G401 (cell line): ENCODE measurements around the gene UBXN1. TPM values are rescaled to one million over a fixed set of nuclear protein-coding genes. Genes with fewer than 3 reads are reported as not detected.

Experiments
- DNase-seq: peaks from one replicate; pipeline ENCODE4 v3.0.0-alpha.2; 2015; ENCODE audit warnings: low spot score
- in situ Hi-C: cut with HindIII; loops from 2 replicates; pipeline ENCODE4 v1.10.0; 2016; ENCODE audit warnings: low sequenced_read_pairs, mixed read lengths
- total RNA-seq: library from RNA; depleted of rRNA; stranded (reverse); fragments of >200 nt; shearing (Covaris generic); gene quantifications from 2 replicates; pipeline ENCODE4 v1.2.3, GENCODE V29; 2014; rRNA removed

Gene UBXN1
- total RNA-seq = 139 and 203 TPM in 2 replicates

DNA sequence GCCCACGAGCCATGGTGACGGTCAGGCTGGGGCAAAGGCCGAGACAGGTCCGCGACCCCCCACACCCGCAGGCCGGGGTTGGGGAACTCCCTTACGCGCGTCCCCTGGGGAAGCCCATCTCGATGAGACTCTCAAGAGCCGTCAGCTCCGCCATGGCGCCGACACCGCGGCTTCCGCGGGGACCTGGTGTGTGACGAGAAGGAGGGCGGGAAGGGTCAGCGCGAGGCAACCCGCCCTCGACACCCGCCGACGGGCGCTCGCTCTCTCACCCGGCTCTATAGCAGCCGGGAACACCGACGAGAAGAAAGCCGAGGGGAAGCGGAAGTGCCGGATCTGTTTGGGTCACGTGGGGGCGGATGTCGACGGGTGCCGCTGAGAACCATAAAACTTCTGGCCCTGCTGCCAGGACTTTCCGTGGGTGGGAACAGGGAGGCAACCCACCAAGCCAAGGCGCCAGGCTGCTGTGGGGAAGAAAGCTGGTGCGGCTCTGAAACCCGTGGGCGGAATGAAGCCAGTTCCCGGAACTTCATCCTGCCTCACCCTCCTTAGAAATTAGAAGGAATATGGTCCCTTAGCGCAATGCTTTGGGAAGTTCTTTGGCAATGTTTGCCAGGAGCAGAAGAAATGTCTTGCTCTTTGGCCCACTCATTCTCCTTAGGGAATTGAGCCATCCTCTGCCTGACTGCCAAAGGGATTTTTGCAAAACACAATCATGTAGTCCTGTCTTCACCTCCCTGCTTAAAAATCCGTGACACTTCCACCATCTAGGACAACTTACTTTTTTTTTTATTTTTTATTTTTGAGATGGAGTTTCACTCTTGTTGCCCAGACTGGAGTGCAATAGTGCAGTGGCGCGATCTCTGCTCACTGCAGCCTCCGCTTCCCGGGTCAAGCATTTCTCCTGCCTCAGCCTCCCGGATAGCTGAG lies at the start of gene UBXN1:
TSS of gene UBXN1 (minus strand) at position 304 of the 927 bp plus-strand sequence. CDS start at position 154, 150 bp downstream.
- DNase-seq = peak; percentile 89
- in situ Hi-C loops = no loop called here

DNA sequence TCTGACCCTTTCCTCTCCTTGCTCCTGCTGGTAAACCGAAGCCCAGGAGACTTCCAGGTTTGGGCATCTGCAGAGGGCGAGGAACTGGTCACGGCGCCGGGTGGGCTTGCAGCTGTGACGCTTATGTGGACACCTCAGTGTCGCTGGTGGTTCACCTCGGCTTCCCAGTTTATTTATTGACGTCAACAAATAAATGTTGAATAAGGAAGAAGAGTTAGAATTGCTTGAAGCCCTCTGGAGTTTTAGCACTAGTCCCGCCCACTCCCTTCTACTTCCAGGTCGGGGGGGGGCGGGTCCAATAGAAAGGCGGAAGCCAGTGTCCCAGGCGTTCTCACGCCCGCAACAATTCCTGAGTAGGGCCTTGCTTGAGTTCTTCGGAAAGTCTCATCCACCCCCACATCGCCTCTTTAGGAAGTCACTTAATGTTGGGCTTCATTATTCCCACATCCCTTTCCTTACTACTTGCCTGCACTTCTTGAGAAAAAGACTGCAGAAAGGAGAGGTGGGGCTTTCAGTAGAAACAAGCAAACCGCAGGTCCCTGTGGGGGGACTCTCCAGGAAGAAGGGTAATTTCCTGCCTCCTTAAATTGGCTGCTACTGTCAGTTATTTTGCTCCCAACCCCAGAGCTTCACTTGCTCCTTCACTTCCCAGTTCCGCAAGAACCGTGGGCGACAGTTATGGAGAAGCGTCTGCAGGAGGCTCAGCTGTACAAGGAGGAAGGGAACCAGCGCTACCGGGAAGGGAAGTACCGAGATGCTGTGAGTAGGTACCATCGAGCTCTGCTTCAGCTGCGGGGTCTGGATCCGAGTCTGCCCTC lies 49.5 kb upstream of the UBXN1 start, which contains the start of gene TTC9C:
TSS of gene TTC9C (plus strand) at position 316 of the 818 bp plus-strand sequence. CDS start at position 679, 363 bp downstream.
- in situ Hi-C loops = no loop called here
- peak; percentile 94 for DNase-seq

GRCh38 chr11:62727872-62728170 lies 48.9 kb upstream of the UBXN1 start:
- in situ Hi-C loops = no loop called here
- DNase-seq = peak; percentile 97

DNA sequence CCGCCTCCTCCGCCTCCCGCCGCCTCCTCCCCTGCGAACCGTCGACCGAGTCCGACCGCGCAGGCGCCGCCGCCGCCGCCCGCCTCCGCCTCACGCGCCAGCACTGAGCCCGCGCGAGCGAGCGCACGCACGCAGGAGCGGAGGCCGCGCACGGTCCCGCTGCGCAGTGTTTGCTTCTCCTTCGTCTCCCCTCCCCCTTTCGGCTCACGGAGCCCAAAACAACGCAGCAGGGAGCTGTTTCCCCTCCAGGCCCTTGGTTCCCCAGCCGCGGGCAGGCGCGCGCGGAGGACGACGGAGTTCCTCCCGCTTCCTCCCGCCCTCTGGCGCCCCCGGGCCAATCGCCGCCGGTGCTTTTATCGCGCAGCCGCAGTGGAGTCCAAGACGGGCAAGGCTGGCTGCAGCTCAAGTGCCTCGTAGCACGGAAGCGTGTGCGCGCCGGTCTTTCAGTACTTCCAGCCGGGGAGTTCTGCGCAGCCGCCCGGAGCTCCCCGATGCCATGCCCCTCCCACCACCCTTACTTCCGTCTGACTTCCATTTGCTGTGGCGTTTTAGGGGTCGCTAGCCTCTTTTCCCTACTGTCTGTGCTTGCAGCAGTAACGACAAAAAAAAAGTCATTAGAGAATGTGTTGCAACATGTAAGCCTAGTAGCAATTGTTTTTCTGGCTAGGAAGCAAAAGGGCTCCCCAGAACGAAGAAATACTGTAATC lies 48.4 kb upstream of the UBXN1 start, which contains the start of gene HNRNPUL2:
TSS of gene HNRNPUL2 (minus strand) at position 293 of the 707 bp plus-strand sequence. CDS start 301 bp downstream, outside the sequence.
- DNase-seq = peak; percentile 98
- in situ Hi-C loops = no loop called here

- in situ Hi-C loops = no loop called here
- DNase-seq = peak; percentile 32
Measured at GRCh38 chr11:62726915-62727164, 48.0 kb upstream of the UBXN1 start.

GRCh38 chr11:62726156-62726914 lies 47.5 kb upstream of the UBXN1 start:
- in situ Hi-C loops = no loop called here
- no peak for DNase-seq

DNA sequence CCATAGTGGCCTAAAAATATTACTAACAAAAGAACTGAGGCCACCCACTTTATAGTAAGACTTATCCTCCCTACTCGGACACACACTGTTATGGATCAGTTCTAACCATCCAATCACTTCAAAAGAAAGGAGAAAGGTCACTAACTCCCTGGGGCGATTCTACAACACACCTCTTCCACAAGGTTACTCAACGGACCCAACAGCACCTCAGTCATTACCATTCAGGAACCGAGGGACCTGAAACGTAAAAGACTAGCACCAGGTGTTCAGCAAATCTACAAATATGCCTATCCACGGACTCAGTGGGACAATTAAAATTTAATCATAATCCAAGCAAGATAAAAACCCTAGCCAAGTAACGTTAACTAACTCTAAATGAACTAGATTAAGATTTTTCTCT lies 46.8 kb upstream of the UBXN1 start:
- in situ Hi-C loops = no loop called here

DNA sequence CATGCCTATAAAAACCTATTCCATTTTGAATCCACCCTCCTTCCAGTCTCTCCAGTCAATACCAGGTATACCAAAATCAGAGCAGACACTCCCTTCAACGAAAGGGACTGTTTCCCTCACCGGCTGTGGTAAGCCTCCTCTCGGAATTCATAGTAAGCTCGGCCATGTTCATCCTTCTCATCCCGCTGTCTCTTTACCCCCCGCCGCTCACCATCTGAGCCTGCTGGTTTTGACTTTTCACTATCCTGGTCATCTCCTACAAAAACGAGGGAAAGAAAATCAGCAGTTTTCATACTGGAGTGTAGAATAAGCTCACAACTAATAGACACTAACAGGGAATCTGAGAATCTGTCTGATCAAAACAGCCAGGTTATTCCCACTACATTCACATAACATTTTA lies 45.3 kb upstream of the UBXN1 start:
- peak; percentile 77 for DNase-seq
- in situ Hi-C loops = no loop called here

More for the DNA sequence above, 46.8 kb upstream of the UBXN1 start:
- no peak for DNase-seq

- no peak for DNase-seq
- in situ Hi-C loops = no loop called here
Measured at GRCh38 chr11:62721994-62722393, 43.1 kb upstream of the UBXN1 start.

- no peak for DNase-seq
- in situ Hi-C loops = no loop called here
Measured at GRCh38 chr11:62719302-62719978, 40.6 kb upstream of the UBXN1 start.

DNA sequence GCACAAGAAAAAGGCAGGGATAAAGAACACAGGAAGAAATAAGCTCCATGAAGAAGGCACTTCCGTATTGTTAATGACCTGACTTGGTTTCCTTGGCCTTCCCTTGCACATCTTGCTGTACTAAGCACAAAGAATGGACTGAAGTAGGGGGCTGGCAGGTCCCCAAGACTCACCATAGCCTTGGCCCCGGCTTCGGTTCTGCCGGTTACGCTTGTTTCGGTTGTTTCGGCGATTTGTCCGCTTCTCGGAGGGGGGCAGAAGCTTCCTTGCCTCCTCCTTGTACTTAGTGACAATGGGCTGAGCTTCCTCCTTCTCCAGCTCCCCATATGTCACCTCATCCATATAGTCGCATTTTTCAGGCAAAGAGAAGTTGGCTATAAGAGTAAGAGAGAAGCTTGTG lies 37.9 kb upstream of the UBXN1 start:
- no peak for DNase-seq
- in situ Hi-C loops = no loop called here

DNA sequence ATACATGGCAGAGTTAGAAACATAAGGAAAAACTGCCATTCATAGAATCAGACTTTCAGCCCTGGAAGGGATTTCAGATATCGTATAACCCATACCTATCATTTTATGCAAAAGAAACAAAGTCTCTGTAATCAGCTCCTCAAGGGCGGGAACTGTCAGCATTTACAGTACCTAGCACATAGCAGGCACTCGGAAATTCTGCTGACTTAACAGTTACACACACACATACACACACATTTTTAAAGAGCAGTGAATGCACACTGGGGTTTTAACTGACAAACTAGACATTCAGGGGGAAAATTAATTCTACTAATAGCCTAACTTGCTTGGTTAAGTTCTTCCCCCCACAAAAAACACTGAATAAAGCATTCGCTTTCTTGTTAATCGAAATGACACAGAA lies 37.3 kb upstream of the UBXN1 start:
- in situ Hi-C loops = no loop called here
- DNase-seq = no peak

DNA sequence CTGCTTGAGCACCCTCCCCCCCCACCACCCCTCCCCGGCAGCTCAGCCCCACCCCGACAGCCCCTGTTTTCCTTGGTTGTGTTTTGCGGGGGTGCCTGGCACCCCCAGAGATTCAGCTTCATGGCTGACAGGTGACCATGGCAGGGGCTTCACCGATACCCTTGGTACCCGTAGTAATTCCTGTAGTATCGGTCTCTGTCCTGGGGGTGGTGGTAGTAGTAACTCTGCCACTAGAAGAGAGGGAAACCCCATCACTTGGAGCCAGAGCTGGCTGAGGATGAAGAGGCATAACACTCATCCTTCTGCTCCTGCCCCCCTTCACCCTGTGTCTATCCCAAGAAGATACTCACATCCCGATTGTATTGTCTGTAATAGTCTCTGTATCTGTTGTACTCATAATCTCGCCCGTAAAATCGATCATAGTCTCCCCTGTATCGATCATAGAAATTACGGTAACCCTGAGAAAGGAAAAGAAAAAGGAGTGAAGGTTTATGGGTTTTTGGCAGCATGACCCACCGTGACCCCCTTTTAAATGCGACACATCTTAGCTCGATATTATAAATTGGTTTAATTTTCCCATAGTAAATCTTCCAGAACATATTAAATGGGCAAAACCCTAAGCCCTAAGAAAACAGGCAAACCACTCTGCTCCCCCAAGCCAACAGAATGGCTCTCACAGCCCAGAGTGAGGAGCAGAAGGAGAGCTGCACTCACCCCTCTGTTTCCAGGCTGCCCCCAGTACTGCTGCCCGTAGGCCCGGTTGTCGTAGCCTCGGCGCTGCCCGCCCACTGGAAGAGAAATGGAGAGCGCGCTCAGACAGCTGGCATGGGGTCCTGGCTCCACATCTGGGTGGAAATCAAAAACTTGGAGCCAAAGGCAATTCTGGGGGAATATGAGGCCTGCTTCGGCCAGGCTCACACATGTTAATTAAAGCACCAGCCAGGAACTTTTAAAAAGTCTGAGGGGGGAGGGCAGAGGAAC lies 36.6 kb upstream of the UBXN1 start:
- in situ Hi-C loops = no loop called here
- no peak for DNase-seq

DNA sequence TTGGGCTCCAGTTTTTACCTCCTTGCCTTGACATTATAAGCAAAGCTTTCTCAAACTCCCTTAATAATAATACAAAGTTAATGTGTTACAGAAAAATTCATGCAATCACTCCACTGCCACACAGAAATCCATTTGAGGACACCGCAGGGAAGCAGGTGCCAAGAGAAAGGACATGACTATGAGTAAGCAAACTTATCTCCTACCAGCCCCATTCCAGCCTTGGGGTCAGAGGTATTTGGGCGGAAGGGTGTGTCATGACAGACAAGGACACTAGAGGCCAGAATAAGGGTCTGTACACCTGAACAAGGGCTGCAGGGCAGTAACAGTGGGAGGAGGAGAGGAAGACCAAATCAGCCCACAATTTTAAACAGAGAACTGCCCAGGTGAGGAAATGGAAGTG lies 34.5 kb upstream of the UBXN1 start:
- no peak for DNase-seq
- in situ Hi-C loops = loop anchor here (5.0 kb wide), 1 partner anchor 41 kb away; the partner anchor contains the start of genes LBHD1 and UQCC3

- in situ Hi-C loops = loop anchor here (5.0 kb wide), 1 partner anchor 41 kb away; the partner anchor contains the start of genes LBHD1 and UQCC3
Measured at GRCh38 chr11:62712861-62713260, 34.0 kb upstream of the UBXN1 start.

DNA sequence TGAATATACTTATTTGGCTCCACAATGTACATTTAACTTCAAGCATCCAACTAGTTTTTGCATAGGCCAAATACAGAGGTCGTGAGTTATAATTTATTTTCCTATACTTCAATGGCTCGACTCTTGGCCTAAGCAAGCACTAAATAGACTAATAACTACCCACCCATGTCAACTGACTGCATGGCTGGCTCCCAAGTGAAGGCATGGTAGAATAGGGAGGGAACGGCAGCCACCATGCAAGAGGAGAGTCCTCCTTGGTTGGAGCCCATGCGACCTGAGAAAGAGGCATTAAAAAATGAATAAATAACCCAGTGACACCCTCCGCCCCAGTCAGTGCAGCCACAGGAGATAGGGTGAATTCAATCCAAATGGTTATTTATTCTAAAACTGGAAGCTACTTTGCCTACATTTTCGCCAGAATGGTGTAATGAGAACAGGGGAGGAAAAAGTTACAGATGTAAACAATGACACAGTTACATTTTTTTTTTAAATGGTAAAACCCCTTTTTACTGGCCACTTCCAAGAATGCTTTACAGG lies 33.5 kb upstream of the UBXN1 start:
- DNase-seq = no peak
- in situ Hi-C loops = loop anchor here (5.0 kb wide), 1 partner anchor 40 kb away; the partner anchor contains the start of genes LBHD1 and UQCC3

More at GRCh38 chr11:62712861-62713260, 34.0 kb upstream of the UBXN1 start:
- DNase-seq = no peak

- no peak for DNase-seq
- in situ Hi-C loops = loop anchor here (5.0 kb wide), 1 partner anchor 38 kb away; the partner anchor contains the start of genes LBHD1 and UQCC3
Measured at GRCh38 chr11:62710001-62710345, 31.1 kb upstream of the UBXN1 start.
